GM21529 (cell line): ENCODE data around the gene MMEL1.
A peak's percentile ranks its signal among the peaks of the same experiment; 100 is the strongest.
"Not testable (repeated sequence)": the region's sequence is repeated elsewhere in the genome, so short reads cannot be mapped to it uniquely, and the experiment has no call there.

Experiments used
- ATAC-seq: cut with Tn5 transposase; IDR thresholded peaks from one replicate; pipeline ENCODE4 v1.9.1; 2021; ENCODE audit not compliant: unreplicated experiment

The MMEL1 gene

GRCh38 chr1:2578758-2579118 is 54.1 kb downstream of the MMEL1 start:
- ATAC-seq = no peak

GRCh38 chr1:2577565-2578075 is 55.2 kb downstream of the MMEL1 start:
- ATAC-seq = peak; percentile 34

- peak; percentile 2 for ATAC-seq
Observed at GRCh38 chr1:2575801-2576663, 56.8 kb downstream of the MMEL1 start.

GRCh38 chr1:2574350-2574749 is 58.5 kb downstream of the MMEL1 start:
- no peak for ATAC-seq

- ATAC-seq = no peak
Observed at GRCh38 chr1:2573250-2573920, 59.4 kb downstream of the MMEL1 start.

GRCh38 chr1:2571348-2571747 is 61.5 kb downstream of the MMEL1 start:
- ATAC-seq = no peak

GRCh38 chr1:2570332-2570731 is 62.5 kb downstream of the MMEL1 start:
- ATAC-seq = no peak

- ATAC-seq = not testable (repeated sequence)
Observed at GRCh38 chr1:2569703-2570102, 63.1 kb downstream of the MMEL1 start.

- ATAC-seq = no peak
Observed at GRCh38 chr1:2569060-2569459, 63.8 kb downstream of the MMEL1 start.

- ATAC-seq = not testable (repeated sequence)
Observed at GRCh38 chr1:2568187-2568816, 64.5 kb downstream of the MMEL1 start.

- no peak for ATAC-seq
Observed at GRCh38 chr1:2567083-2567679, 65.6 kb downstream of the MMEL1 start.

- no peak for ATAC-seq
Observed at GRCh38 chr1:2566101-2567045, 66.4 kb downstream of the MMEL1 start.

GRCh38 chr1:2564815-2565374 is 67.9 kb downstream of the MMEL1 start:
- no peak for ATAC-seq

- no peak for ATAC-seq
Observed at GRCh38 chr1:2564006-2564814, 68.6 kb downstream of the MMEL1 start.

GRCh38 chr1:2563205-2563604 is 69.6 kb downstream of the MMEL1 start:
- no peak for ATAC-seq

GRCh38 chr1:2561898-2562895 is 70.6 kb downstream of the MMEL1 start:
- no peak for ATAC-seq

GRCh38 chr1:2561446-2561845 is 71.4 kb downstream of the MMEL1 start:
- no peak for ATAC-seq
